IPS-20b (cell line): Measurements from ENCODE around the gene PNPLA7.
"Not testable (repeated sequence)": the region's sequence is repeated elsewhere in the genome, so short reads cannot be mapped to it uniquely, and the experiment has no call there.

Experiments used
- H3K27ac ChIP-seq: one replicate; pipeline ENCODE4 v1.5.1; 2013; ENCODE audit warnings: low read length
- H3K27me3 ChIP-seq: 2 replicates; pipeline ENCODE4 v1.6.1; 2013; ENCODE audit warnings: mild to moderate bottlenecking, low read length, inconsistent platforms; ENCODE audit not compliant: insufficient read depth
- H3K36me3 ChIP-seq: 2 replicates; pipeline ENCODE4 v1.6.1; 2013; ENCODE audit warnings: low read depth, mild to moderate bottlenecking, inconsistent platforms, low read length, moderate library complexity; ENCODE audit not compliant: insufficient read depth
- H3K4me1 ChIP-seq: 2 replicates; pipeline ENCODE4 v1.6.1; 2013; ENCODE audit warnings: mild to moderate bottlenecking, control low read depth, inconsistent platforms, low read length, moderate library complexity; ENCODE audit not compliant: insufficient read depth
- H3K4me3 ChIP-seq: 2 replicates; pipeline ENCODE4 v1.5.1; 2013; ENCODE audit warnings: mild to moderate bottlenecking, low read length, inconsistent platforms
- H3K9ac ChIP-seq: 2 replicates; pipeline ENCODE4 v1.6.1; 2013; ENCODE audit warnings: low read depth, mild to moderate bottlenecking, inconsistent platforms, low read length, moderate library complexity
- H3K9me3 ChIP-seq: 2 replicates; pipeline ENCODE4 v1.6.1; 2013; ENCODE audit warnings: mild to moderate bottlenecking, low read depth, low read length, inconsistent platforms; ENCODE audit not compliant: insufficient read depth

Gene PNPLA7

GRCh38 chr9:137534256-137535119, 15.7 kb downstream of the PNPLA7 start:
- no peak overlapping the region for H3K27ac ChIP-seq
- H3K9me3 ChIP-seq = no peaks in the 10 kb centered on the region
- no peaks in the 10 kb centered on the region for H3K27me3 ChIP-seq
- peaks cover 3% of the 10 kb centered on the region; the same call in 1 of the 2 replicates for H3K4me1 ChIP-seq
- H3K4me3 ChIP-seq = no peak overlapping the region
- H3K9ac ChIP-seq = no peak overlapping the region
- no peaks in the 10 kb centered on the region for H3K36me3 ChIP-seq

GRCh38 chr9:137532891-137533468, 17.2 kb downstream of the PNPLA7 start:
- not testable (repeated sequence) for H3K4me3 ChIP-seq, H3K36me3 ChIP-seq, H3K9ac ChIP-seq, H3K27me3 ChIP-seq, H3K27ac ChIP-seq, H3K9me3 ChIP-seq, H3K4me1 ChIP-seq

- no peaks in the 10 kb centered on the region for H3K9me3 ChIP-seq
- no peaks in the 10 kb centered on the region for H3K27me3 ChIP-seq
- no peaks in the 10 kb centered on the region for H3K36me3 ChIP-seq
- H3K27ac ChIP-seq = no peak overlapping the region
- no peak overlapping the region for H3K9ac ChIP-seq
- no peak overlapping the region for H3K4me3 ChIP-seq
- peaks cover 3% of the 10 kb centered on the region; the same call in 1 of the 2 replicates for H3K4me1 ChIP-seq
Observed at GRCh38 chr9:137531099-137531765, 19.0 kb downstream of the PNPLA7 start.

GRCh38 chr9:137530331-137530730, 19.9 kb downstream of the PNPLA7 start:
- Histone ChIP-seq H3K9ac (no peak overlapping the region), H3K4me1 (peaks cover 3% of the 10 kb centered on the region; the same call in 1 of the 2 replicates), H3K27me3 (no peaks in the 10 kb centered on the region), H3K4me3 (no peak overlapping the region), H3K27ac (no peak overlapping the region), H3K9me3 (no peaks in the 10 kb centered on the region), H3K36me3 (no peaks in the 10 kb centered on the region)

GRCh38 chr9:137524981-137525317, 25.3 kb downstream of the PNPLA7 start:
- no peaks in the 10 kb centered on the region for H3K4me1 ChIP-seq
- H3K4me3 ChIP-seq = no peak overlapping the region
- no peak overlapping the region for H3K9ac ChIP-seq
- H3K9me3 ChIP-seq = no peaks in the 10 kb centered on the region
- H3K27me3 ChIP-seq = no peaks in the 10 kb centered on the region
- no peaks in the 10 kb centered on the region for H3K36me3 ChIP-seq
- H3K27ac ChIP-seq = no peak overlapping the region

GRCh38 chr9:137524161-137524980, 25.8 kb downstream of the PNPLA7 start:
- H3K27me3 ChIP-seq = no peaks in the 10 kb centered on the region
- H3K36me3 ChIP-seq = no peaks in the 10 kb centered on the region
- no peak overlapping the region for H3K4me3 ChIP-seq
- no peak overlapping the region for H3K9ac ChIP-seq
- H3K4me1 ChIP-seq = no peaks in the 10 kb centered on the region
- H3K9me3 ChIP-seq = no peaks in the 10 kb centered on the region
- no peak overlapping the region for H3K27ac ChIP-seq

GRCh38 chr9:137522746-137523455, 27.3 kb downstream of the PNPLA7 start:
- no peaks in the 10 kb centered on the region for H3K9me3 ChIP-seq
- no peak overlapping the region for H3K9ac ChIP-seq
- no peaks in the 10 kb centered on the region for H3K27me3 ChIP-seq
- H3K4me3 ChIP-seq = no peak overlapping the region
- no peaks in the 10 kb centered on the region for H3K4me1 ChIP-seq
- no peaks in the 10 kb centered on the region for H3K36me3 ChIP-seq
- no peak overlapping the region for H3K27ac ChIP-seq

GRCh38 chr9:137521405-137521985, 28.7 kb downstream of the PNPLA7 start:
- Histone ChIP-seq H3K9ac (no peak overlapping the region), H3K36me3 (no peaks in the 10 kb centered on the region), H3K27me3 (no peaks in the 10 kb centered on the region), H3K9me3 (no peaks in the 10 kb centered on the region), H3K4me3 (no peak overlapping the region), H3K27ac (no peak overlapping the region), H3K4me1 (no peaks in the 10 kb centered on the region)

GRCh38 chr9:137520614-137521404, 29.4 kb downstream of the PNPLA7 start:
- H3K36me3 ChIP-seq = no peaks in the 10 kb centered on the region
- H3K4me1 ChIP-seq = no peaks in the 10 kb centered on the region
- H3K9me3 ChIP-seq = no peaks in the 10 kb centered on the region
- H3K4me3 ChIP-seq = no peak overlapping the region
- no peak overlapping the region for H3K27ac ChIP-seq
- no peaks in the 10 kb centered on the region for H3K27me3 ChIP-seq
- H3K9ac ChIP-seq = no peak overlapping the region

- no peaks in the 10 kb centered on the region for H3K36me3 ChIP-seq
- no peaks in the 10 kb centered on the region for H3K9me3 ChIP-seq
- no peak overlapping the region for H3K9ac ChIP-seq
- H3K27me3 ChIP-seq = no peaks in the 10 kb centered on the region
- no peak overlapping the region for H3K4me3 ChIP-seq
- no peak overlapping the region for H3K27ac ChIP-seq
- H3K4me1 ChIP-seq = no peaks in the 10 kb centered on the region
Observed at GRCh38 chr9:137519553-137519952, 30.6 kb downstream of the PNPLA7 start.
